DND-41 (cell line): Measurements from ENCODE around the gene HNRNPR.

Experiments
- ATAC-seq: fragments of 200-7000 bp; cut with Tn5 transposase; 3 replicates; pipeline ENCODE4 v1.9.1; 2021; ENCODE audit warnings: low read depth; ENCODE audit not compliant: insufficient read depth
- DNase-seq: peaks from one replicate; pipeline ENCODE4 v3.0.0-alpha.2; 2020
- H2AFZ ChIP-seq: 2 replicates; pipeline ENCODE4 v1.6.0; 2012; ENCODE audit warnings: low read depth, low read length
- H3K27ac ChIP-seq: 2 replicates; pipeline ENCODE4 v1.5.1; 2012; ENCODE audit warnings: low read length, inconsistent platforms
- H3K27me3 ChIP-seq: fragments of 200-600 bp; sonication (generic); 2 replicates; pipeline ENCODE4 v1.6.0; 2012; ENCODE audit warnings: low read length, mild to moderate bottlenecking, inconsistent platforms; ENCODE audit not compliant: insufficient read depth, poor library complexity
- H3K36me3 ChIP-seq: 2 replicates; pipeline ENCODE4 v1.5.1; 2012; ENCODE audit warnings: low read length, inconsistent platforms; ENCODE audit not compliant: insufficient read depth
- H3K4me1 ChIP-seq: 2 replicates; pipeline ENCODE4 v1.5.1; 2012; ENCODE audit warnings: mild to moderate bottlenecking, low read length; ENCODE audit not compliant: insufficient read depth
- H3K4me2 ChIP-seq: 2 replicates; pipeline ENCODE4 v1.6.0; 2012; ENCODE audit warnings: mild to moderate bottlenecking, moderate library complexity, low read length, inconsistent platforms; ENCODE audit not compliant: insufficient read depth
- H3K4me3 ChIP-seq, 2 experiments: fragments of 200-600 bp in 1 of 2; shearing (Covaris generic) in 1 of 2; 2 replicates each; pipeline ENCODE4 v1.5.1; 2012 to 2016; ENCODE audit warnings: inconsistent platforms in 2 of 2, low read length in 2 of 2, mild to moderate bottlenecking in 2 of 2, low read depth in 1 of 2, moderate library complexity in 1 of 2
- H3K79me2 ChIP-seq: 2 replicates; pipeline ENCODE4 v1.6.0; 2012; ENCODE audit warnings: low read length, inconsistent platforms; ENCODE audit not compliant: insufficient read depth
- H3K9ac ChIP-seq: 2 replicates; pipeline ENCODE4 v1.6.0; 2012; ENCODE audit warnings: low read depth, mild to moderate bottlenecking, inconsistent platforms, low read length, moderate library complexity
- H3K9me3 ChIP-seq: 2 replicates; pipeline ENCODE4 v1.5.1; 2012; ENCODE audit warnings: low read length, moderate library complexity, mild to moderate bottlenecking, inconsistent platforms; ENCODE audit not compliant: insufficient read depth, severe bottlenecking
- H4K20me1 ChIP-seq: 2 replicates; pipeline ENCODE4 v1.6.0; 2012; ENCODE audit warnings: low read length; ENCODE audit not compliant: insufficient read depth
- CTCF ChIP-seq: IDR thresholded peaks from 2 replicates; pipeline ENCODE4 v1.5.1; 2012; ENCODE audit warnings: borderline replicate concordance, low read length, moderate library complexity, mild to moderate bottlenecking; ENCODE audit not compliant: poor library complexity, severe bottlenecking; ENCODE audit errors: extremely low read depth
- EZH2 ChIP-seq: IDR thresholded peaks from 3 replicates; pipeline ENCODE4 v1.6.1; 2012; ENCODE audit warnings: borderline replicate concordance, low read depth, mild to moderate bottlenecking, moderate library complexity, low read length, inconsistent platforms; ENCODE audit not compliant: severe bottlenecking

HNRNPR gene

DNA sequence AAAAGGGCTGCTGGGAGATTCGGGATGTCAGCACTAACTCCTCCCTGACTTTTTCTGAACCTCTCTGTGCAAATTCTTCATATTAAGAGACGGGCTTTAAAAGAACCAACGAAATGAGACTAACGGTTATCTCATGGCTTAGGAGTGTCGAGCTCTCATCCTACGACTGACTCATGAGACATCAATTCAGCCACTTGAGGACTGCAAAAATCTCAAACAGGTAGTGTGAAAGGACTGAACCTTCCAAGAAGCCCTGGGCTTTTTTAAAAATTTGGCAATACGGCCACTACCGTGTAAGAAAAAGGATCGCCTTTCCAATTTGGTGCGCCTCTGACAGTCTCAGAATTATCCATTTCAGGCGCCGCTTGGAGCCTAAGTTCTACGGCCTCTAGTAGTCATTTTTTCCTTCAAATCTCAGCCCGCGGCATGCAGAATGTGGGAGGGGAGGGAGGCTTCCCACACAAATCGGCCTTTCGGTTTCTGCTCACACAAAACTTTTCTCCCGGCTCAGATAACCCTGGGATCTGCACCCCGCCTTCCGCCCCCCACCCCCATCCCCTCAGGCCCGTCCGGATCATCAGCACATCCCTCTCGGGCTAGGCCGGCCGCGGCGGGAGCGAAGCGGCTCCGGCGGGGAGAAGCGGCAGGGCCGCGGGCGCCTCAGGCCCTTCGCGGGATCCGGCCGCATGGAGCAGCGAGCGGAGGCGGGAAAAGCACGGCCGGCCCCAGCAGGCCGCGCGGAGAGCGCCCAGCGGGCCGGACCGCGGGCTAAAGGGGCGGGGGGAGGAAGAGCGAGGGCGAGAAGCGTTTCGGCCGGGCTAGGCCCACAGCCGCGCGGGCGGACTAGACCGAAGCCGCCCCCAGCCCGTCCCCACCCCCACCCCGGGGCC is 618 bp downstream of the HNRNPR start:
- Histone ChIP-seq H3K36me3 (peaks cover 41% of the 10 kb centered on the region), H3K4me3 (peak overlapping the region; percentile 77 to 87), H3K9me3 (no peaks in the 10 kb centered on the region), H2AFZ (peak overlapping the region; percentile 57), H3K79me2 (peaks cover 64% of the 10 kb centered on the region), H4K20me1 (peaks cover 49% of the 10 kb centered on the region), H3K9ac (peak overlapping the region; percentile 98), H3K4me1 (peaks cover 49% of the 10 kb centered on the region), H3K4me2 (peak overlapping the region; percentile 85), H3K27me3 (no peaks in the 10 kb centered on the region), H3K27ac (peak overlapping the region; percentile 85)
- DNase-seq (peak; percentile 46), ATAC-seq (peak; percentile 3; the same call in 2 of the 3 replicates)
- TF ChIP-seq EZH2 (no peak), CTCF (no peak)

DNA sequence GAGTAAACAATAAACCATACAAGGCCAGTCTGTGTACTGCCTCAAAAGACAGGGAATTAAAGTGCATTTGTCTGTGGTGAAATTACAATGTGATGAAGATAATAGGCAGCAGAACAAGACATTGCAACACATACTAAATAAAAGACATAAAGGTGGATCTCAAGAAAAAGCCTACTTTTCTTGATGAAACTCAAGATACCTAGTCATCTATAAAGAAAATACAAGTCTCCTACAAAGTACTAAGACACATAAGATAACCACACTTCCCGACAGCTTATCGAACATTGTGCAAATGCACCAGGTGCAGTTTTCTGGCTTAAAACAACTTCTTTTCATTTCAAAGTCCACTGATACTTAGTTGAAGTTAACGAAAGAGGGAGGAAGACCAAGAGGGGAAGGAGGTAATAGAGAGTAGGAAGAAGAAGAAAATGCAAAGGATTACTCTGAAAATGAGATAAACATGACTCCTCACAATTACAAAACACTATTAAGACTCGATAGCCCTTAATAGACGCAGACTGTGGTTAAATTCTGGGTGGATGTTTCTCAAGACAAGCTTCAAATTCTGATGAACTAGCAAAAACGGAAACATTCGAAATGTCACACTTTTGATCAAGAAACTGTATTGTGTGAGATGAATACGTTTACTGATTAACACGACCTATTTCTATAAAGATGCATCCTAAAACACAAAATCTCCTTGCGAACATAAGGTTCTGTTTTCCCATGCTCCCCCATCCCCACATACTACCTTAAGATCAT is 2.0 kb downstream of the HNRNPR start:
- no peak for DNase-seq
- H3K27me3 ChIP-seq, result no peaks in the 10 kb centered on the region
- H3K36me3 ChIP-seq, result peaks cover 54% of the 10 kb centered on the region
- H3K27ac ChIP-seq, result peak overlapping the region; percentile 85
- peak overlapping the region; percentile 77 to 87 for H3K4me3 ChIP-seq
- no peak for TF ChIP-seq CTCF
- TF ChIP-seq EZH2, result no peak
- ATAC-seq, result no peak
- peak overlapping the region; percentile 85 for H3K4me2 ChIP-seq
- H2AFZ ChIP-seq, result no peak overlapping the region
- no peaks in the 10 kb centered on the region for H3K9me3 ChIP-seq
- peaks cover 54% of the 10 kb centered on the region for H3K4me1 ChIP-seq
- peaks cover 62% of the 10 kb centered on the region for H4K20me1 ChIP-seq
- H3K79me2 ChIP-seq, result peaks cover 78% of the 10 kb centered on the region
- peak overlapping the region; percentile 98 for H3K9ac ChIP-seq

- Histone ChIP-seq H3K4me2 (peak overlapping the region; percentile 85; the same call in 1 of the 2 replicates), H3K4me3 (peak overlapping the region in 1 of 2 experiments; percentile 24; a peak in 1 of 4 replicates), H3K79me2 (peaks cover 94% of the 10 kb centered on the region), H3K9ac (no peak overlapping the region), H3K27me3 (no peaks in the 10 kb centered on the region), H3K4me1 (peaks cover 51% of the 10 kb centered on the region), H3K36me3 (peaks cover 71% of the 10 kb centered on the region), H3K9me3 (no peaks in the 10 kb centered on the region), H4K20me1 (peaks cover 79% of the 10 kb centered on the region), H2AFZ (no peak overlapping the region), H3K27ac (no peak overlapping the region; the same call in 1 of the 2 replicates)
- TF ChIP-seq CTCF, result no peak
- TF ChIP-seq EZH2, result no peak
- no peak for ATAC-seq
- no peak for DNase-seq
These were observed 4.5 kb downstream of the HNRNPR start for GRCh38 chr1:23339632-23340031.
